ENCODE data around the gene SRGN. TPM values are rescaled to one million over a fixed set of nuclear protein-coding genes. Genes with fewer than 3 reads are reported as not detected.

The SRGN gene
- polyA plus RNA-seq, 1 donor from 2014 or later, result not detected

GRCh38 chr10:69073026-69073425, 14.9 kb upstream of the SRGN start:
- Histone ChIP-seq H3K27ac (ENCODE audit: low read length) (no peak overlapping the region), H2AFZ (ENCODE audit: low read depth, low read length) (no peak overlapping the region), H3K9me3 (ENCODE audit: low read length) (no peaks in the 10 kb centered on the region), H4K20me1 (ENCODE audit: insufficient read depth) (no peaks in the 10 kb centered on the region), H3K4me2 (ENCODE audit: low read length) (no peak overlapping the region), H3F3A (ENCODE audit: insufficient read depth, low read length, poor library complexity, severe bottlenecking) (no peaks in the 10 kb centered on the region), H3K27me3 (ENCODE audit: insufficient read depth, low read depth, low read length) (no peaks in the 10 kb centered on the region), H3K79me2 (replicated peaks; ENCODE audit: insufficient read depth, low read length) (no peaks in the 10 kb centered on the region), H3K4me3 (ENCODE audit: low read length) (no peak overlapping the region), H3K36me3 (ENCODE audit: insufficient read depth, low read length) (no peaks in the 10 kb centered on the region), H3K9ac (ENCODE audit: low read length) (no peak overlapping the region), H3K9me2 (ENCODE audit: insufficient read depth, low read length) (no peaks in the 10 kb centered on the region)
- TF ChIP-seq TAF1 (IDR thresholded peaks at IDR 0.05; ENCODE audit: low read depth) (no peak), EZH2 (IDR thresholded peaks at IDR 0.05; ENCODE audit: borderline replicate concordance, insufficient read depth, low read length, poor library complexity, severe bottlenecking) (no peak), EP300 (conservative IDR thresholded peaks at IDR 0.05; ENCODE audit: poor library complexity, severe bottlenecking) (no peak), CTCF (IDR thresholded peaks at IDR 0.05; ENCODE audit: poor library complexity, severe bottlenecking) (no peak), POLR2AphosphoS5 (IDR thresholded peaks at IDR 0.05) (no peak), RAD21 (conservative IDR thresholded peaks at IDR 0.05) (no peak)

GRCh38 chr10:69073736-69074364, 14.1 kb upstream of the SRGN start:
- TF ChIP-seq CTCF (IDR thresholded peaks at IDR 0.05; ENCODE audit: poor library complexity, severe bottlenecking) (no peak), POLR2AphosphoS5 (IDR thresholded peaks at IDR 0.05) (no peak), EP300 (conservative IDR thresholded peaks at IDR 0.05; ENCODE audit: poor library complexity, severe bottlenecking) (no peak), TAF1 (IDR thresholded peaks at IDR 0.05; ENCODE audit: low read depth) (no peak), REST (IDR thresholded peaks at IDR 0.05; ENCODE audit: borderline replicate concordance) (no peak), RAD21 (conservative IDR thresholded peaks at IDR 0.05) (no peak), EZH2 (IDR thresholded peaks at IDR 0.05; ENCODE audit: borderline replicate concordance, insufficient read depth, low read length, poor library complexity, severe bottlenecking) (no peak), MXI1 (conservative IDR thresholded peaks at IDR 0.05; ENCODE audit: poor library complexity, severe bottlenecking) (no peak), SMC3 (conservative IDR thresholded peaks at IDR 0.05; ENCODE audit: poor library complexity) (no peak)
- H3K79me2 ChIP-seq (replicated peaks; ENCODE audit: insufficient read depth, low read length), result no peaks in the 10 kb centered on the region
- no peaks in the 10 kb centered on the region for H3K27me3 ChIP-seq (ENCODE audit: insufficient read depth, low read depth, low read length)
- H3K4me2 ChIP-seq (ENCODE audit: low read length), result no peak overlapping the region
- H3K9me3 ChIP-seq (ENCODE audit: low read length), result no peaks in the 10 kb centered on the region
- no peaks in the 10 kb centered on the region for H3K9me2 ChIP-seq (ENCODE audit: insufficient read depth, low read length)
- H3K36me3 ChIP-seq (ENCODE audit: insufficient read depth, low read length), result no peaks in the 10 kb centered on the region
- no peak overlapping the region for H3K4me3 ChIP-seq (ENCODE audit: low read length)
- H2AFZ ChIP-seq (ENCODE audit: low read depth, low read length), result no peak overlapping the region
- H3K9ac ChIP-seq (ENCODE audit: low read length), result no peak overlapping the region
- H4K20me1 ChIP-seq (ENCODE audit: insufficient read depth), result no peaks in the 10 kb centered on the region
- H3F3A ChIP-seq (ENCODE audit: insufficient read depth, low read length, poor library complexity, severe bottlenecking), result no peaks in the 10 kb centered on the region
- H3K27ac ChIP-seq (ENCODE audit: low read length), result no peak overlapping the region

All from neural cell (in vitro differentiated cells).